Effector memory CD4-positive, alpha-beta T cell (primary cell): ENCODE measurements around the gene TMEM244.

ENCODE experiments used
- DNase-seq, 3 donors: peaks; one replicate each; pipeline ENCODE4 v3.0.0-alpha.2; 2020
- H3K27ac ChIP-seq: 2 replicates; pipeline ENCODE4 v1.7.0; 2013; ENCODE audit warnings: mild to moderate bottlenecking, low read length, moderate library complexity; ENCODE audit not compliant: insufficient read depth, poor library complexity, severe bottlenecking
- H3K27me3 ChIP-seq: replicated peaks from 2 replicates; pipeline ENCODE4 v1.7.0; 2013; ENCODE audit warnings: mild to moderate bottlenecking, low read length; ENCODE audit not compliant: insufficient read depth, control insufficient read depth, poor library complexity, severe bottlenecking
- H3K36me3 ChIP-seq: 2 replicates; pipeline ENCODE4 v1.7.0; 2013; ENCODE audit warnings: mild to moderate bottlenecking, low read length, moderate library complexity; ENCODE audit not compliant: control insufficient read depth, insufficient read depth
- H3K4me1 ChIP-seq: 2 replicates; pipeline ENCODE4 v1.7.0; 2013; ENCODE audit warnings: low read length, mild to moderate bottlenecking; ENCODE audit not compliant: control insufficient read depth, insufficient read depth, poor library complexity, severe bottlenecking
- H3K4me3 ChIP-seq: 2 replicates; pipeline ENCODE4 v1.7.0; 2013; ENCODE audit warnings: low read length, low read depth, mild to moderate bottlenecking; ENCODE audit not compliant: insufficient read depth, poor library complexity, severe bottlenecking
- H3K9me3 ChIP-seq: 2 replicates; pipeline ENCODE4 v1.7.0; 2013; ENCODE audit warnings: mild to moderate bottlenecking, low read length, moderate library complexity; ENCODE audit not compliant: control insufficient read depth

TMEM244 gene

DNA sequence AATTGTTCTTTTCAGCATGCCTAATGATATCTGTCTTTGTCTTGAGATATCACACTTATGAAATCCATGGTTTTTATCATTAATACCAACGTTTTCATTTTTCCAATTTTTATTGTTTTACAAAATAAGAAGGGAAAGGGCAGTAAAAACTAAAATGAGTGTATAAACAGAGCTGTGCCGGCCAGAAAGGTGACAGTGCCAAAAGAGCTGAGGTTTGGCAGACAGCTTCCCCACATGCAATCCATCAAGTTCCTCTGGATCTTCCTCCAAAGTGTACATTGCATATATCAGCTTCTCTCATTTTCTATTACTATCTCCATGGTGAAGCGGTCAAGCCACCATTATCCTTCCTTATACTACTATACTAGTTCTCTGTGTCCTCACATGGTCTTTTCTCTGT is 10.1 kb upstream of the TMEM244 start:
- H3K4me1 ChIP-seq = no peaks in the 10 kb centered on the region
- H3K36me3 ChIP-seq = no peaks in the 10 kb centered on the region
- no peaks in the 10 kb centered on the region for H3K27me3 ChIP-seq
- H3K27ac ChIP-seq = no peak overlapping the region
- H3K9me3 ChIP-seq = no peaks in the 10 kb centered on the region
- no peak for DNase-seq
- no peak overlapping the region for H3K4me3 ChIP-seq

DNA sequence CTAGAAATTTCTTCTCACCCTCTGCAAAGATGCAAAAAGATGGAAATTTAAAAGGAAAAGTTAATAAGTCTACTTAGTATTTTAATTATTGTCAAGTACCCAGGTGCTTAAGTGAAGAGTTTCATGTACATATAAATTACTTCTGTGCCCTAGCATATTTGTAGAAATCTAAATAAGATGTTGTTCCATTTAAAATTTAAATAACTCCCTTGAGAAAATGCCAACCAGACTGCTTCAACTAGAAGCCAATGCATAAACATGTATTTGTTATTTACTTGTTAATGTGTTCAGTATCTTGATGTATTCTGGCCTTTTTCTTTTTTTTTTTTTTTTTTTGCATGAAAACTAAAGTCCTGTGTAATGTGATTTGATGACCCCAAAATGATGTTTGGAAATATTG is 6.3 kb upstream of the TMEM244 start:
- no peaks in the 10 kb centered on the region for H3K9me3 ChIP-seq
- no peaks in the 10 kb centered on the region for H3K36me3 ChIP-seq
- DNase-seq = no peak
- no peak overlapping the region for H3K27ac ChIP-seq
- no peaks in the 10 kb centered on the region for H3K4me1 ChIP-seq
- no peaks in the 10 kb centered on the region for H3K27me3 ChIP-seq
- H3K4me3 ChIP-seq = no peak overlapping the region

GRCh38 chr6:129866688-129867087 is 5.6 kb upstream of the TMEM244 start:
- H3K27me3 ChIP-seq = no peaks in the 10 kb centered on the region
- no peak for DNase-seq
- H3K27ac ChIP-seq = no peak overlapping the region

DNA sequence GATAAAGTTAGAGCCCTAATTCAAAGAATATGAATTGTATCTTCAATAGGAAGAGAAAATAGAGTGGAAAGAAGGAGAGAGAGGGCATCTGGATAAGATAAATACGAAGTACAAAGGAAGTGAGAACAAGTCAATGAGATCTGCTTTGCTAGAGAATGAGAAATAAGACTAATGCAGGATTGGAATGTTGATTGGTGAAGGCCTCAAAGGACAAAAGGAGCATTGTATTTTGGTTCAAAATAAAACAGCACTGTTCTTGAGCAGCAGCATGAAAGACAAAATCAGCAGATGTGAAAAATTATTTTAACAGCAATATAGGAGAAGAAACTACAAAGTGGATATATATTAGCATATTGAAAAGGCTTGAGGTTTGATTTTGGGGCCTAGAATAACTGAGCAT is 5.1 kb upstream of the TMEM244 start:
- Histone ChIP-seq H3K4me1 (no peaks in the 10 kb centered on the region), H3K4me3 (no peak overlapping the region), H3K27me3 (no peaks in the 10 kb centered on the region), H3K9me3 (no peaks in the 10 kb centered on the region), H3K36me3 (no peaks in the 10 kb centered on the region), H3K27ac (no peak overlapping the region)
- DNase-seq = no peak

More at GRCh38 chr6:129866688-129867087, 5.6 kb upstream of the TMEM244 start:
- Histone ChIP-seq H3K4me3 (no peak overlapping the region), H3K4me1 (no peaks in the 10 kb centered on the region), H3K9me3 (no peaks in the 10 kb centered on the region), H3K36me3 (no peaks in the 10 kb centered on the region)

- Histone ChIP-seq H3K36me3 (no peaks in the 10 kb centered on the region), H3K27me3 (no peaks in the 10 kb centered on the region), H3K4me3 (no peak overlapping the region), H3K9me3 (no peaks in the 10 kb centered on the region), H3K27ac (no peak overlapping the region), H3K4me1 (no peaks in the 10 kb centered on the region)
- DNase-seq = no peak
Observed at GRCh38 chr6:129865013-129865412, 3.9 kb upstream of the TMEM244 start.

- H3K27ac ChIP-seq = no peak overlapping the region
- no peaks in the 10 kb centered on the region for H3K9me3 ChIP-seq
- H3K4me3 ChIP-seq = no peak overlapping the region
- DNase-seq = no peak
- H3K4me1 ChIP-seq = no peaks in the 10 kb centered on the region
- no peaks in the 10 kb centered on the region for H3K27me3 ChIP-seq
- no peaks in the 10 kb centered on the region for H3K36me3 ChIP-seq
Observed at GRCh38 chr6:129863664-129864063, 2.5 kb upstream of the TMEM244 start.

- Histone ChIP-seq H3K4me1 (no peaks in the 10 kb centered on the region), H3K9me3 (no peaks in the 10 kb centered on the region), H3K36me3 (no peaks in the 10 kb centered on the region), H3K4me3 (no peak overlapping the region), H3K27me3 (no peaks in the 10 kb centered on the region), H3K27ac (no peak overlapping the region)
- DNase-seq = no peak
Observed at GRCh38 chr6:129859524-129859923, 1.6 kb downstream of the TMEM244 start.

DNA sequence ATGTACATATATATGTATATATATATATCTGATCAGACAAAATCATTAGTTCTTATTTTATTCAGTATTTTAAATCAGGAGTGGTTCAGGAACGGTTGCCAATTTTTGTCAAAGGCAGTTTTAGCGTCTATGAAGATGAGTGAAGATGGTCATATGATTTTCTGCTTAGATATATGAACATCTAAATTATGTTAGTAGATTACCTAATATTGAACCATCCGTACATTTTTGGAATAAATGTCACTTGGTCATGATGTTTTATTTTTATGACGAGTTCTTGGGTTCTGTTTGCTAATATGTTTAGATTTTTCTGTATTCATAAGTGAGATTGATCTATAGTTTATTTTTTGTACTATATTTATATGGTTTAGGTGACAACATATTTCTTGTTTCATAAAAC is 3.3 kb downstream of the TMEM244 start:
- Histone ChIP-seq H3K36me3 (no peaks in the 10 kb centered on the region), H3K27ac (no peak overlapping the region), H3K27me3 (no peaks in the 10 kb centered on the region), H3K4me1 (no peaks in the 10 kb centered on the region), H3K4me3 (no peak overlapping the region), H3K9me3 (no peaks in the 10 kb centered on the region)
- DNase-seq = no peak

DNA sequence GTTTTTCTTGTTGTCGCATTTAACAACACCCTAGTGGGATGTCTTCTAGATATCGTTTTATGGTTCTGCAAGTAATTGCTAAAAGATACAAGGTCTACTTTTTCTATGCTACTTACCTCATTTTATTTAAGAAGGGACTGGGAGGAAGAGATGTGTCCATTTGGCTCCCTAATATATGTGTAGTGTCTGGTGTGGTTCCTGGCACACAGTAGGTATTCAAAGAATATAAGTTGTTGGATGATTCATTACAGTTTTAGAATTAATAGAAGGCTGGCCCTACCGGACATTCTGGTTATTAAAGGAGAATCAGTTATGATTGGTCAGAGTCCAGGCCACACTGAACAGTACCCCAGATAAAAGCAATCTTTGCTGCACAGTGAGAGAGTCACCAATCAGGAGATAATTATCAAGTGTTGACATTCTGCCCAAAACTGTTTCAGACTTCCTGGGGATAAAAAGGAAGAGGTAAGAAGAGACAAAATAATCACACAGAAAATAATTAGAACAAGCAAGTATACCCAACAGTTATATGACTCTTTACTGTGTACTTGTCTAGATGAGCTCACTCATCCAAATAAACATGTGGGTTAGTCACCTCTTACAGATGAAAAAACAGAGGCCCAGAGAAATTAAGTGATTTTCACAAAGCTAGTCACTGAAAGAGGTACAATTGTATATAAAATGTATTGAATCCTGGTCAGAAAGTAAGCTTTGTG is 7.0 kb downstream of the TMEM244 start:
- DNase-seq = no peak
- no peak overlapping the region for H3K27ac ChIP-seq

GRCh38 chr6:129852257-129852858 is 8.8 kb downstream of the TMEM244 start:
- no peak for DNase-seq
- no peaks in the 10 kb centered on the region for H3K4me1 ChIP-seq

More for the DNA sequence above, 7.0 kb downstream of the TMEM244 start:
- H3K27me3 ChIP-seq = no peaks in the 10 kb centered on the region
- H3K4me1 ChIP-seq = no peaks in the 10 kb centered on the region
- H3K4me3 ChIP-seq = no peak overlapping the region
- no peaks in the 10 kb centered on the region for H3K9me3 ChIP-seq
- no peaks in the 10 kb centered on the region for H3K36me3 ChIP-seq

More at GRCh38 chr6:129852257-129852858, 8.8 kb downstream of the TMEM244 start:
- Histone ChIP-seq H3K4me3 (no peak overlapping the region), H3K27ac (no peak overlapping the region), H3K36me3 (no peaks in the 10 kb centered on the region), H3K27me3 (no peaks in the 10 kb centered on the region), H3K9me3 (no peaks in the 10 kb centered on the region)
